H1 (cell line): ENCODE data around the gene FGF19. TPM values are rescaled to one million over a fixed set of nuclear protein-coding genes. Genes with fewer than 3 reads are reported as not detected.

Experiments
- NRF1 ChIP-seq: IDR thresholded peaks from 2 replicates; pipeline ENCODE4 v1.6.1; 2011; ENCODE audit warnings: mild to moderate bottlenecking, low read depth, low read length, improper control_type of control experiment
- SP4 ChIP-seq: IDR thresholded peaks from 2 replicates; pipeline ENCODE4 v1.6.1; 2012; ENCODE audit warnings: low read length, inconsistent platforms
- TBP ChIP-seq: IDR thresholded peaks from 2 replicates; pipeline ENCODE4 v1.6.1; 2011; ENCODE audit warnings: low read depth, low read length, improper control_type of control experiment
- polyA plus RNA-seq, 7 experiments: library from polyadenylated mRNA; depleted of rRNA in 3 of 7; stranded (reverse) in 5 of 7; unstranded in 2 of 7; fragments of >200 nt in 5 of 7; fragments of 200-250 nt in 2 of 7; gene quantifications; 1 replicate in 5 of 7; 2 replicates in 1 of 7; 4 replicates in 1 of 7; pipeline versions ENCODE4 v1.2.1 to v1.2.3, GENCODE V29; 2011 to 2013; ENCODE audit warnings: missing spikeins in 2 of 7, mixed read lengths in 2 of 7
- total RNA-seq: library from RNA; stranded (reverse); fragmentation: NEBNext Ultra II Directional; extraction: Animal tissue kit (Norgen Biotek cat#: 25700); gene quantifications from 2 replicates; pipeline ENCODE4 v1.2.1, GENCODE V29; 2021
- TF ChIP-seq, protein P1 (sequence below): fragments of 300-600 bp; sonication (generic); IDR thresholded peaks from 2 replicates; pipeline ENCODE4 v1.7.1; 2012; ENCODE audit warnings: low read length, moderate library complexity, mild to moderate bottlenecking, inconsistent platforms; ENCODE audit not compliant: insufficient replicate concordance
- TF ChIP-seq, protein P2 (sequence below): IDR thresholded peaks from 2 replicates; pipeline ENCODE4 v1.6.1; 2012; ENCODE audit warnings: inconsistent platforms

FGF19 gene
- total and polyA plus RNA-seq, 2 of the 8 experiments (the other 6 are each of a cell fraction or from before 2014, with no cell fraction given), result 9.6 to 14.8 TPM

DNA sequence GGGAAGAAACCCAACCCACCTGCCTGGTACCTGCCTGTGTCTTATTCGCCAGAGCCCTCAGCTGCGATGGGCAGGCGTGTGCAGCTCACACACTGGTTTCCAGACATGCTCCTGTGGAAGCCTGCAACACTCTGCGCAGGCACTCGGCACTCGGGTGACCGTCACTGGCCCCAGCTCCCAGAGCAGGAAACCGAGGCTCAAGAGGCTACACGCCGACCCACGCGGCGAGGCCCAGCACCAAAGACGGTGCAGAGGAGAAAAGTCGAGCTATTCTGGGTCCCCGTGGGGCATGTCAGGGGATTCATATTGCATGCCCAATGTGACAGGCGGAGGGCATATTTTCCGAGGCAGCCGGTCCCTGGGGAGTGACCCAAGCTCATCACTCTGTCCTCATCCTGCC is 11.6 kb upstream of the FGF19 start (continued):
- TF ChIP-seq, protein P1, sequence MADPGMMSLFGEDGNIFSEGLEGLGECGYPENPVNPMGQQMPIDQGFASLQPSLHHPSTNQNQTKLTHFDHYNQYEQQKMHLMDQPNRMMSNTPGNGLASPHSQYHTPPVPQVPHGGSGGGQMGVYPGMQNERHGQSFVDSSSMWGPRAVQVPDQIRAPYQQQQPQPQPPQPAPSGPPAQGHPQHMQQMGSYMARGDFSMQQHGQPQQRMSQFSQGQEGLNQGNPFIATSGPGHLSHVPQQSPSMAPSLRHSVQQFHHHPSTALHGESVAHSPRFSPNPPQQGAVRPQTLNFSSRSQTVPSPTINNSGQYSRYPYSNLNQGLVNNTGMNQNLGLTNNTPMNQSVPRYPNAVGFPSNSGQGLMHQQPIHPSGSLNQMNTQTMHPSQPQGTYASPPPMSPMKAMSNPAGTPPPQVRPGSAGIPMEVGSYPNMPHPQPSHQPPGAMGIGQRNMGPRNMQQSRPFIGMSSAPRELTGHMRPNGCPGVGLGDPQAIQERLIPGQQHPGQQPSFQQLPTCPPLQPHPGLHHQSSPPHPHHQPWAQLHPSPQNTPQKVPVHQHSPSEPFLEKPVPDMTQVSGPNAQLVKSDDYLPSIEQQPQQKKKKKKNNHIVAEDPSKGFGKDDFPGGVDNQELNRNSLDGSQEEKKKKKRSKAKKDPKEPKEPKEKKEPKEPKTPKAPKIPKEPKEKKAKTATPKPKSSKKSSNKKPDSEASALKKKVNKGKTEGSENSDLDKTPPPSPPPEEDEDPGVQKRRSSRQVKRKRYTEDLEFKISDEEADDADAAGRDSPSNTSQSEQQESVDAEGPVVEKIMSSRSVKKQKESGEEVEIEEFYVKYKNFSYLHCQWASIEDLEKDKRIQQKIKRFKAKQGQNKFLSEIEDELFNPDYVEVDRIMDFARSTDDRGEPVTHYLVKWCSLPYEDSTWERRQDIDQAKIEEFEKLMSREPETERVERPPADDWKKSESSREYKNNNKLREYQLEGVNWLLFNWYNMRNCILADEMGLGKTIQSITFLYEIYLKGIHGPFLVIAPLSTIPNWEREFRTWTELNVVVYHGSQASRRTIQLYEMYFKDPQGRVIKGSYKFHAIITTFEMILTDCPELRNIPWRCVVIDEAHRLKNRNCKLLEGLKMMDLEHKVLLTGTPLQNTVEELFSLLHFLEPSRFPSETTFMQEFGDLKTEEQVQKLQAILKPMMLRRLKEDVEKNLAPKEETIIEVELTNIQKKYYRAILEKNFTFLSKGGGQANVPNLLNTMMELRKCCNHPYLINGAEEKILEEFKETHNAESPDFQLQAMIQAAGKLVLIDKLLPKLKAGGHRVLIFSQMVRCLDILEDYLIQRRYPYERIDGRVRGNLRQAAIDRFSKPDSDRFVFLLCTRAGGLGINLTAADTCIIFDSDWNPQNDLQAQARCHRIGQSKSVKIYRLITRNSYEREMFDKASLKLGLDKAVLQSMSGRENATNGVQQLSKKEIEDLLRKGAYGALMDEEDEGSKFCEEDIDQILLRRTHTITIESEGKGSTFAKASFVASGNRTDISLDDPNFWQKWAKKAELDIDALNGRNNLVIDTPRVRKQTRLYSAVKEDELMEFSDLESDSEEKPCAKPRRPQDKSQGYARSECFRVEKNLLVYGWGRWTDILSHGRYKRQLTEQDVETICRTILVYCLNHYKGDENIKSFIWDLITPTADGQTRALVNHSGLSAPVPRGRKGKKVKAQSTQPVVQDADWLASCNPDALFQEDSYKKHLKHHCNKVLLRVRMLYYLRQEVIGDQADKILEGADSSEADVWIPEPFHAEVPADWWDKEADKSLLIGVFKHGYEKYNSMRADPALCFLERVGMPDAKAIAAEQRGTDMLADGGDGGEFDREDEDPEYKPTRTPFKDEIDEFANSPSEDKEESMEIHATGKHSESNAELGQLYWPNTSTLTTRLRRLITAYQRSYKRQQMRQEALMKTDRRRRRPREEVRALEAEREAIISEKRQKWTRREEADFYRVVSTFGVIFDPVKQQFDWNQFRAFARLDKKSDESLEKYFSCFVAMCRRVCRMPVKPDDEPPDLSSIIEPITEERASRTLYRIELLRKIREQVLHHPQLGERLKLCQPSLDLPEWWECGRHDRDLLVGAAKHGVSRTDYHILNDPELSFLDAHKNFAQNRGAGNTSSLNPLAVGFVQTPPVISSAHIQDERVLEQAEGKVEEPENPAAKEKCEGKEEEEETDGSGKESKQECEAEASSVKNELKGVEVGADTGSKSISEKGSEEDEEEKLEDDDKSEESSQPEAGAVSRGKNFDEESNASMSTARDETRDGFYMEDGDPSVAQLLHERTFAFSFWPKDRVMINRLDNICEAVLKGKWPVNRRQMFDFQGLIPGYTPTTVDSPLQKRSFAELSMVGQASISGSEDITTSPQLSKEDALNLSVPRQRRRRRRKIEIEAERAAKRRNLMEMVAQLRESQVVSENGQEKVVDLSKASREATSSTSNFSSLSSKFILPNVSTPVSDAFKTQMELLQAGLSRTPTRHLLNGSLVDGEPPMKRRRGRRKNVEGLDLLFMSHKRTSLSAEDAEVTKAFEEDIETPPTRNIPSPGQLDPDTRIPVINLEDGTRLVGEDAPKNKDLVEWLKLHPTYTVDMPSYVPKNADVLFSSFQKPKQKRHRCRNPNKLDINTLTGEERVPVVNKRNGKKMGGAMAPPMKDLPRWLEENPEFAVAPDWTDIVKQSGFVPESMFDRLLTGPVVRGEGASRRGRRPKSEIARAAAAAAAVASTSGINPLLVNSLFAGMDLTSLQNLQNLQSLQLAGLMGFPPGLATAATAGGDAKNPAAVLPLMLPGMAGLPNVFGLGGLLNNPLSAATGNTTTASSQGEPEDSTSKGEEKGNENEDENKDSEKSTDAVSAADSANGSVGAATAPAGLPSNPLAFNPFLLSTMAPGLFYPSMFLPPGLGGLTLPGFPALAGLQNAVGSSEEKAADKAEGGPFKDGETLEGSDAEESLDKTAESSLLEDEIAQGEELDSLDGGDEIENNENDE, result no peak
- TF ChIP-seq NRF1 (no peak), TBP (no peak), SP4 (no peak)
- TF ChIP-seq, protein P2, sequence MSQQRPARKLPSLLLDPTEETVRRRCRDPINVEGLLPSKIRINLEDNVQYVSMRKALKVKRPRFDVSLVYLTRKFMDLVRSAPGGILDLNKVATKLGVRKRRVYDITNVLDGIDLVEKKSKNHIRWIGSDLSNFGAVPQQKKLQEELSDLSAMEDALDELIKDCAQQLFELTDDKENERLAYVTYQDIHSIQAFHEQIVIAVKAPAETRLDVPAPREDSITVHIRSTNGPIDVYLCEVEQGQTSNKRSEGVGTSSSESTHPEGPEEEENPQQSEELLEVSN, result no peak
